Spleen (tissue), 7 donors: ENCODE results near the gene IPO9.

Source experiments
- POLR2A ChIP-seq, 3 donors: fragments of 450-650 bp; IDR thresholded peaks; one replicate each; pipeline ENCODE4 v1.5.1; 2017; ENCODE audit warnings: antibody characterized with exemption in 3 of 3, mild to moderate bottlenecking in 1 of 3
- POLR2AphosphoS5 ChIP-seq, 3 donors: sonication (generic); formaldehyde crosslinking; IDR thresholded peaks; one replicate each; pipeline ENCODE4 v1.5.1; 2017; ENCODE audit warnings: antibody characterized with exemption in 3 of 3
- TF ChIP-seq, protein P1 (sequence below), 11 experiments: fragments of 200-600 bp in 7 of 11; fragments of 450-650 bp in 4 of 11; sonication (generic) in 4 of 11; IDR thresholded peaks in 8 of 11; conservative IDR thresholded peaks in 3 of 11; 1 replicate in 7 of 11; 2 replicates in 4 of 11; pipeline versions ENCODE4 v1.4.0 to v1.8.0; 2016 to 2021; ENCODE audit warnings: antibody characterized with exemption in 11 of 11, inconsistent platforms in 4 of 11, mild to moderate bottlenecking in 1 of 11
- donor health status: DM: no; HTN: no; CAD: no; lungs with moderate emphysema.
- donor health status: DM: no; HTN: no; CAD: no.
- donor health status: DM: no; HTN: no; CAD: no.

DNA sequence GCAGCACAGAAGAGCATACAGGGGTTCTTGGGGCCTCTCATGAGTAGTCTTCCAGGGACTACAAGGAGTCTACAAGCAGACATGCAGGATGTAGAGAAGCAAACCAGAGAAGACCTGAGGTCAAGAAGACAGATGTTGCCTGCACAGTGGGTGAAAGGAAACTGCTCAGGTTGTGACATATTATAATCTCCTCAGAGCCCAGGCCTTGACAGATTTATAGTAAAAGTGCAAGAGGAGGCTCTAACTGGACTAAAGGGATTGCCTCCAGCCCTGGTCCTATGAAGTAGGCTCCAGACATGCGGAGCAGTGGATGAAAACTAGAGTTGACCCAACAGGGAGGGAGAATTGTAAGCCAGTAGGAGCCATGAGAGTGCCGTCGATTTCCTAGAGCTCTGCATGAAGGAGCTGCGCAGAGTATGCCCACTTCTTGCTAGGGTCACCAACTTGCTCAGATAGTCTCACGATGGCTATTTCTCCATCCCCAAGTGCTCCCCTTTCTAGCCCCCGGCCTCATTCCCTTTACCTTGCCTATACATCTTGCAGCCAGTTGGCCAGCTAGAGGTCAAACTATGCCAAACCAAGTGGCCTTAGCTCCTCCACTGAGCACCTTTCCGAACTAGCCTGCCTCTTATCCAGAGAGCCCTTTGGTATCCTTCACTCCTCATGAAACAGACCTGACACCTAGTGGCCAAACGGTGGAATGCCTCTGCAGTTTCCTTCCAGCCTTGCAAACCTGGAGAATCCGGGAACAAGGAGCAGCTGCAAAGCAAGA, 36.2 kb upstream of the IPO9 start:
- TF ChIP-seq POLR2A (IDR thresholded peaks at IDR 0.05) (no peak), POLR2AphosphoS5 (IDR thresholded peaks at IDR 0.05) (peak in 1 of 3 donors; percentile 21)
- TF ChIP-seq, protein P1, sequence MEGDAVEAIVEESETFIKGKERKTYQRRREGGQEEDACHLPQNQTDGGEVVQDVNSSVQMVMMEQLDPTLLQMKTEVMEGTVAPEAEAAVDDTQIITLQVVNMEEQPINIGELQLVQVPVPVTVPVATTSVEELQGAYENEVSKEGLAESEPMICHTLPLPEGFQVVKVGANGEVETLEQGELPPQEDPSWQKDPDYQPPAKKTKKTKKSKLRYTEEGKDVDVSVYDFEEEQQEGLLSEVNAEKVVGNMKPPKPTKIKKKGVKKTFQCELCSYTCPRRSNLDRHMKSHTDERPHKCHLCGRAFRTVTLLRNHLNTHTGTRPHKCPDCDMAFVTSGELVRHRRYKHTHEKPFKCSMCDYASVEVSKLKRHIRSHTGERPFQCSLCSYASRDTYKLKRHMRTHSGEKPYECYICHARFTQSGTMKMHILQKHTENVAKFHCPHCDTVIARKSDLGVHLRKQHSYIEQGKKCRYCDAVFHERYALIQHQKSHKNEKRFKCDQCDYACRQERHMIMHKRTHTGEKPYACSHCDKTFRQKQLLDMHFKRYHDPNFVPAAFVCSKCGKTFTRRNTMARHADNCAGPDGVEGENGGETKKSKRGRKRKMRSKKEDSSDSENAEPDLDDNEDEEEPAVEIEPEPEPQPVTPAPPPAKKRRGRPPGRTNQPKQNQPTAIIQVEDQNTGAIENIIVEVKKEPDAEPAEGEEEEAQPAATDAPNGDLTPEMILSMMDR (IDR thresholded peaks at IDR 0.05 in 8 of 11, conservative IDR thresholded peaks at IDR 0.05 in 3 of 11): peak; percentile 83 to 95 (median 92)
